ENCODE results near the gene BABAM2. TPM values are rescaled to one million over a fixed set of nuclear protein-coding genes. Genes with fewer than 3 reads are reported as not detected.

BABAM2 gene
- total RNA-seq, 4 donors from 2014 or later = 33.3 to 48.9 (median 37.9) TPM

DNA sequence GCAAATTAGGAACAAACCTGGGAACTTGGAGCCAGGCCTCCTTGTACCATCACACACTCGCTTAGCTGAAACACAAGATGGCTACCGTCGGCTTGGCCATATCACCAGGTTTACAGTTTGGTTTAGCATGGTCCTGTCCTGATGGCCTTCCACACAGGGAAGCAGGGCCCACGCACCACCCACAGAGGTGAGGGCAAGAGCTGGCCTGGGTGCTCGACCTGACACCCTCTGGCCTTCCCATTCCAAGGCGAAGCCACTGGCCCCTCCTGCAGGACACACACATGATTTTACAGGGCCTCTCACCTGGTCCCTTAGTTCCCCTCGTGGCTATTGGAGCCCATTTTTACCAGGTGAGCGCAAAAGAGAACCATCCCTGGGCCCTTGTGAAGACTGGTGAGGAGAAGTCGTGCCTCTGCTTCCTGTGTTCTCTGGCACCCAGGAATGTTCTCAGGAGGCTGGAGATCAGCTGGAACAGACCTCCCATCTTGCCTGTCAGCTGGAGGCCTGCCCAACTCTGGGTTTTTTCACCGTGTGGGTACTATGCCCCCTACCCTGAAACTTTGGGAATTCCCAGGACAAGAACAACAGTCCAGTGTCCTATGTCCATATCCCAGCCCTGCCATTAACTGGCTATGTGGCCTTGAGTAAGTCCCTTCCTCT lies 449.1 kb downstream of the BABAM2 start:
- Histone ChIP-seq H3K4me1 (peaks cover 6 to 39% (median 12%) of the 10 kb centered on the region in 4 donors), H3K9me3 (no peaks in the 10 kb centered on the region), H3K27ac (peak overlapping the region; percentile 58 to 68 (median 62)), H3K36me3 (no peaks in the 10 kb centered on the region), H3K27me3 (no peaks in the 10 kb centered on the region), H3K4me3 (no peak overlapping the region)
- no peak for TF ChIP-seq EP300 (IDR thresholded peaks at IDR 0.05; ENCODE audit: low read depth)
- no peak for TF ChIP-seq POLR2AphosphoS5 (IDR thresholded peaks at IDR 0.05)
- TF ChIP-seq, protein P1, sequence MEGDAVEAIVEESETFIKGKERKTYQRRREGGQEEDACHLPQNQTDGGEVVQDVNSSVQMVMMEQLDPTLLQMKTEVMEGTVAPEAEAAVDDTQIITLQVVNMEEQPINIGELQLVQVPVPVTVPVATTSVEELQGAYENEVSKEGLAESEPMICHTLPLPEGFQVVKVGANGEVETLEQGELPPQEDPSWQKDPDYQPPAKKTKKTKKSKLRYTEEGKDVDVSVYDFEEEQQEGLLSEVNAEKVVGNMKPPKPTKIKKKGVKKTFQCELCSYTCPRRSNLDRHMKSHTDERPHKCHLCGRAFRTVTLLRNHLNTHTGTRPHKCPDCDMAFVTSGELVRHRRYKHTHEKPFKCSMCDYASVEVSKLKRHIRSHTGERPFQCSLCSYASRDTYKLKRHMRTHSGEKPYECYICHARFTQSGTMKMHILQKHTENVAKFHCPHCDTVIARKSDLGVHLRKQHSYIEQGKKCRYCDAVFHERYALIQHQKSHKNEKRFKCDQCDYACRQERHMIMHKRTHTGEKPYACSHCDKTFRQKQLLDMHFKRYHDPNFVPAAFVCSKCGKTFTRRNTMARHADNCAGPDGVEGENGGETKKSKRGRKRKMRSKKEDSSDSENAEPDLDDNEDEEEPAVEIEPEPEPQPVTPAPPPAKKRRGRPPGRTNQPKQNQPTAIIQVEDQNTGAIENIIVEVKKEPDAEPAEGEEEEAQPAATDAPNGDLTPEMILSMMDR (IDR thresholded peaks at IDR 0.05) = no peak
- TF ChIP-seq POLR2A (IDR thresholded peaks at IDR 0.05) = no peak
- in situ Hi-C loops (cut with MboI; ENCODE audit: low pct_ligation_motif_present in 1 of 4, low pct_unique_long_range_greater_than_20kb in 1 of 4, low sequenced_read_pairs in 3 of 4) = no loop called here
- intact Hi-C loops (cut with DNase I; ENCODE audit: low total_unique reads) = loop anchor here (5.0 kb wide), 1 partner anchor 53 kb away; the partner anchor contains the start of gene FOSL2
- no peak for DNase-seq
- WGBS, 2 donors (ENCODE audit: low coverage in 1 of 2) = 87 to 100% methylated on average over 3 to 10 of the region's 10 CpGs

DNA sequence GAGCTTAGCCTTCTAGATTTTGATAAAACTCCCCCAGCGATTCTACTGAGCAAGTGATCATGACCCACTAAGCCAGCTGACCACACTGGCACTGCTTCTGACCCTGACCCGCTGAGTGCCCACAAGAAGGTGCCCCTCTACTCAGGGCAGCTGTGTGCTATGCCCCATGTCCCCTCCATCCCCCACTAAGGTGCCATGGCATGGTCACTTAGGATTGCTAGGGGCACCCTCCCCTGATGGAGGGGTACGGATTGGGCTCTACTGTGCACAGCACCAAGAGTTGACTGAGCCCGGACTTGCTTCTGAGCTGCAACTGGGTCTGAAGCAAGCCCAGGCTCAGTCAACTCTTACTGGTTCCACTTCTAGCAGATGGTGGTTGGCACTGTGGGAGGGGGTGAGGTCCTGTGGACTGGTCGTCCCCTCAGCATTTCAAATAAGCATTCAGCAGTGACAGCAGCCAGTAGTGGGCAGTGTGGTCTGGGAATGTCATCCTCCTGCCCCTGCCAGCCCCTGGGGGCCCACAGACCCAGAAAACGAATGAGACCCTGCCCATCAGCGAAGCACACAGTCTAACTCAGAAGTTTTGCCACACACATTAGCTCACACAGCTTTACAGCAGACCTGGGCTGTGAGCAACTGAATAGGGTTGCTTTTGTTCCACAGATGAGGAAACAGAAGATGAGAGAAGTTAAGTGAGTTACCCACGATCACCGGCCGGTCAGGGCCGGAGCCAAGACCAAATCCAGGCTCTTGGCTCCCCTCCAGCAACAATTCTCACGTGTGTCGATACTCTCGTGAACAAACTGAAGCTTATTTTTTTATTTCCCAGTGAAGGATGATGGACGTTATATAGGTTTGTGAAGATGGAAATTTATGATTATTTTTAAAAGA lies 450.0 kb downstream of the BABAM2 start:
- intact Hi-C loops (cut with DNase I; ENCODE audit: low total_unique reads) (loop anchor here (5.0 kb wide), 1 partner anchor 52 kb away; the partner anchor contains the start of gene FOSL2), in situ Hi-C loops (cut with MboI; ENCODE audit: low pct_ligation_motif_present in 1 of 4, low pct_unique_long_range_greater_than_20kb in 1 of 4, low sequenced_read_pairs in 3 of 4) (no loop called here)
- H3K4me1 ChIP-seq = peaks cover 6 to 39% (median 12%) of the 10 kb centered on the region in 4 donors
- no peaks in the 10 kb centered on the region for H3K9me3 ChIP-seq
- no peak for DNase-seq
- H3K27me3 ChIP-seq = no peaks in the 10 kb centered on the region
- H3K36me3 ChIP-seq = no peaks in the 10 kb centered on the region
- no peak overlapping the region for H3K27ac ChIP-seq
- TF ChIP-seq, protein P1 (IDR thresholded peaks at IDR 0.05) = no peak
- TF ChIP-seq POLR2AphosphoS5 (IDR thresholded peaks at IDR 0.05) (no peak), EP300 (IDR thresholded peaks at IDR 0.05; ENCODE audit: low read depth) (no peak), POLR2A (IDR thresholded peaks at IDR 0.05) (no peak)
- H3K4me3 ChIP-seq = no peak overlapping the region
- WGBS, 2 donors (ENCODE audit: low coverage in 1 of 2) = 42 to 60% methylated on average over 4 to 14 of the region's 15 CpGs

DNA sequence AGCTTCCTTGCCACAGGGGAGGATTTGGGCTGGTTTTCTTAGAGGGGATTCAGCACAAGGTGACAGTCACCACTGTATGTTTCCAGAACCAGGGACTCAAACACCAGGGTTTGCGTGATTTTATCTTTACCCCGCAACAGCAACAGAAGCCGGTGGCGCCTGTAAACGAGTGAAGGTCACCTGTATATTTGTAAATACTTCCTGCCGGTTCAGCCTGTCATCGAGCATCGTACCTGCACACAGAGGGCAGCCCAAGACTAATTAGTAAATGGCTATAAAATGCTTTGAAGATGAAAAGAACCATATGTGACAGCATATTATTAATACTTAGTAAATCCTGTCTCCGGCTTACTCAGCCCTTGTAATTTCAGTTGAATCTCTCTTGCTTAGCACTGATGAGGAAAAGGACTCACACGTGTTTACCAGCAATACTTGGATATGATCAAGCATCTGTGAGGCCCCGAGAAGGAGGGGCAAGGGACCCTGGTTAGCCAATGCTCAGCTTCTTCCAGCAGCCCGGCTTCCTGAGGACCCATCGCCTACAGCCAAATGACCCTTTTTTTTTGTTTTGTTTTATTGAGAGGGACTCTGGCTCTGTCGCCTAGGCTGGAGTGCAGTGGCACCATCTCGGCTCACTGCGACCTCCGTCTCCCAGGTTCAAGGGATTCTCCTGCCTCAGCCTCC lies 450.8 kb downstream of the BABAM2 start:
- Histone ChIP-seq H3K4me3 (no peak overlapping the region), H3K9me3 (no peaks in the 10 kb centered on the region), H3K27me3 (no peaks in the 10 kb centered on the region), H3K36me3 (no peaks in the 10 kb centered on the region), H3K4me1 (peaks cover 6 to 39% (median 12%) of the 10 kb centered on the region in 4 donors), H3K27ac (peak overlapping the region; percentile 26 to 68 (median 50))
- intact Hi-C loops (cut with DNase I; ENCODE audit: low total_unique reads) = loop anchor here (5.0 kb wide), 1 partner anchor 51 kb away; the partner anchor contains the start of gene FOSL2
- TF ChIP-seq EP300 (IDR thresholded peaks at IDR 0.05; ENCODE audit: low read depth) (no peak), POLR2AphosphoS5 (IDR thresholded peaks at IDR 0.05) (no peak), POLR2A (IDR thresholded peaks at IDR 0.05) (no peak)
- TF ChIP-seq, protein P1 (IDR thresholded peaks at IDR 0.05) = no peak
- in situ Hi-C loops (cut with MboI; ENCODE audit: low pct_ligation_motif_present in 1 of 4, low pct_unique_long_range_greater_than_20kb in 1 of 4, low sequenced_read_pairs in 3 of 4) = no loop called here
- 59 to 70% methylated on average over 11 to 17 of the region's 17 CpGs for WGBS, 2 donors (ENCODE audit: low coverage in 1 of 2)
- no peak for DNase-seq

All from transverse colon (tissue), 4 donors.